Epithelial cell of proximal tubule (primary cell): ENCODE measurements around the gene AIFM3. TPM values are rescaled to one million over a fixed set of nuclear protein-coding genes. Genes with fewer than 3 reads are reported as not detected.

ENCODE experiments used
- DNase-seq: peaks from one replicate; pipeline ENCODE4 v3.0.0-alpha.2; 2011; ENCODE audit warnings: low read depth
- H3K4me3 ChIP-seq: 2 replicates; pipeline ENCODE4 v1.5.1; 2011; ENCODE audit warnings: low read depth, mild to moderate bottlenecking, low read length
- CTCF ChIP-seq: conservative IDR thresholded peaks from 2 replicates; pipeline ENCODE4 v1.5.1; 2012; ENCODE audit warnings: low read depth, mild to moderate bottlenecking, low read length
- total RNA-seq: library from RNA; depleted of rRNA; stranded (reverse); fragments of >200 nt; gene quantifications from 2 replicates; pipeline ENCODE4 v1.2.3, GENCODE V29; 2015

Gene AIFM3
- total RNA-seq, 1 donor from 2014 or later: 1.8 TPM

- no peak for DNase-seq
- no peak overlapping the region for H3K4me3 ChIP-seq
- no peak for TF ChIP-seq CTCF
Measured at GRCh38 chr22:21028277-21029251, 61.5 kb downstream of the AIFM3 start.

- no peak for DNase-seq
- no peak for TF ChIP-seq CTCF
- no peak overlapping the region for H3K4me3 ChIP-seq
Measured at GRCh38 chr22:21029486-21030025, 62.5 kb downstream of the AIFM3 start.

- no peak for TF ChIP-seq CTCF
- H3K4me3 ChIP-seq: no peak overlapping the region
- no peak for DNase-seq
Measured at GRCh38 chr22:21030032-21030431, 63.0 kb downstream of the AIFM3 start.

Other genes with a start within 250 kb of the AIFM3 start
- gene SERPIND1, start 193.1 kb upstream of the AIFM3 start, total RNA-seq: not detected in 2 replicates
- gene PI4KA, start 108.4 kb upstream of the AIFM3 start, total RNA-seq: 24.1 and 30.5 TPM in 2 replicates
- gene SNAP29, start 108.2 kb upstream of the AIFM3 start, total RNA-seq: 13.0 and 16.0 TPM in 2 replicates
- 42.6 and 53.6 TPM in 2 replicates for gene CRKL, start 49.8 kb upstream of the AIFM3 start, total RNA-seq
- gene LZTR1, start 15.0 kb downstream of the AIFM3 start, total RNA-seq: 16.7 and 33.1 TPM in 2 replicates
- gene THAP7, start 34.9 kb downstream of the AIFM3 start, total RNA-seq: 24.6 and 36.6 TPM in 2 replicates
- gene P2RX6, start 47.9 kb downstream of the AIFM3 start, total RNA-seq: not detected in 2 replicates
- 0.29 and 1.8 TPM in 2 replicates for gene SLC7A4, start 65.3 kb downstream of the AIFM3 start, total RNA-seq
- not detected in 2 replicates for gene LRRC74B, start 78.7 kb downstream of the AIFM3 start, total RNA-seq